Sigmoid colon (tissue), 7 donors: Measurements from ENCODE around the gene CDC42SE2. TPM values are rescaled to one million over a fixed set of nuclear protein-coding genes. Genes with fewer than 3 reads are reported as not detected.

Experiments used
- DNase-seq: peaks from one replicate; pipeline ENCODE4 v3.0.0-alpha.2; 2019
- H3K27ac ChIP-seq, 4 donors: fragments of 200-600 bp; sonication (generic); one replicate each; pipeline ENCODE4 v1.5.1; 2016 to 2019; ENCODE audit warnings: mild to moderate bottlenecking in 1 of 4
- H3K27me3 ChIP-seq, 3 donors: fragments of 200-600 bp; sonication (generic); one replicate each; pipeline ENCODE4 v1.5.1; 2019; ENCODE audit warnings: mild to moderate bottlenecking in 1 of 3
- H3K36me3 ChIP-seq, 4 donors: fragments of 200-600 bp; sonication (generic); one replicate each; pipeline ENCODE4 v1.5.1; 2016 to 2019
- H3K4me1 ChIP-seq, 4 donors: fragments of 200-600 bp; sonication (generic); one replicate each; pipeline ENCODE4 v1.5.1; 2017 to 2019
- H3K4me3 ChIP-seq, 4 donors: fragments of 200-600 bp; sonication (generic); one replicate each; pipeline ENCODE4 v1.5.1; 2017 to 2019; ENCODE audit warnings: mild to moderate bottlenecking in 2 of 4, moderate library complexity in 1 of 4
- H3K9me3 ChIP-seq, 4 donors: fragments of 200-600 bp in 3 of 4; sonication (generic) in 3 of 4; one replicate each; pipeline versions ENCODE4 v1.5.1 to v1.6.1; 2013 to 2019
- EP300 ChIP-seq, 4 donors: sonication (generic); formaldehyde crosslinking; IDR thresholded peaks; one replicate each; pipeline ENCODE4 v1.6.1; 2017; ENCODE audit warnings: antibody characterized with exemption in 4 of 4
- POLR2A ChIP-seq, 2 donors: fragments of 450-650 bp; IDR thresholded peaks; one replicate each; pipeline ENCODE4 v1.6.1; 2016; ENCODE audit warnings: antibody characterized with exemption in 2 of 2, mild to moderate bottlenecking in 2 of 2, moderate library complexity in 2 of 2
- POLR2AphosphoS5 ChIP-seq, 4 donors: sonication (generic); formaldehyde crosslinking; IDR thresholded peaks; one replicate each; pipeline ENCODE4 v1.6.1; 2017; ENCODE audit warnings: antibody characterized with exemption in 4 of 4
- WGBS, 2 donors: extraction: QIAGEN DNeasy Blood & Tissue Kit; methylation state at CpG; one replicate each; pipeline ENCODE4 v1.1.7; 2013; 5-methylcytosine and 5-hydroxymethylcytosine counted together
- intact Hi-C: fragments of 100-400 bp; cut with DNase I; formaldehyde crosslinking; loops from one replicate; pipeline ENCODE4 v1.15.1; 2023
- polyA plus RNA-seq, 3 donors: library from polyadenylated mRNA; stranded (reverse); fragments of 200-250 nt; gene quantifications; one replicate each; pipeline ENCODE4 v1.2.3, GENCODE V29; 2013
- total RNA-seq, 4 donors: library from RNA; depleted of rRNA; stranded (reverse); fragments of >200 nt; gene quantifications; one replicate each; pipeline ENCODE4 v1.1.0, GENCODE V29; 2016
- TF ChIP-seq, protein P1 (sequence below), 4 experiments: fragments of 450-650 bp in 3 of 4; fragments of 200-600 bp in 1 of 4; IDR thresholded peaks; one replicate each; pipeline ENCODE4 v1.5.1; 2016 to 2019; ENCODE audit warnings: antibody characterized with exemption in 4 of 4, mild to moderate bottlenecking in 3 of 4, moderate library complexity in 2 of 4
- donor health status: healthy with polysubstance abuse.
- donor health status: Bipolar disorder and iron deficiency.
- donor health status: healthy.

CDC42SE2 gene
- total and polyA plus RNA-seq, 7 donors, result 24.1 to 109 (median 33.2) TPM

DNA sequence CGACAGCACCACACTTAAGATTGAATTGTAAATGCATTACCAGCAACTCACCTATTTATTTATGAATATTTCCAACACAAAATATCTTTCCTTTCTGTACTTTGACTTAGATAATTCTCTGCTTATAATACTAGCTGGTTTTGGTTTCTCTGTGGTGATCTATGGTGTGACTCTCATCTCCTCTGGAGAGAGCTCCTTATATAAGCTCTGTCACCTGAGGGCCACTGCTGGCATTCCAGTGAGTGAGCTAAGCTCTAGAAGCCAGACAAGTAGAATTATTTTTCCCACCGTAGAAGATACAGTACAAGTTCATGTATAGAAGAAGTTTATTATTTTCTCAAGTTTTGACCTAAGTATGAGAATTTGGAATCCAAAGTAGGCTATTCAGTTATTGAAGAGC is 111.5 kb downstream of the CDC42SE2 start:
- DNase-seq, result no peak
- WGBS, 2 donors, result 80 to 87% methylated on average over 2 of the region's 2 CpGs
- no peaks in the 10 kb centered on the region for H3K36me3 ChIP-seq
- TF ChIP-seq EP300 (IDR thresholded peaks at IDR 0.05) (no peak), POLR2AphosphoS5 (IDR thresholded peaks at IDR 0.05) (no peak), POLR2A (IDR thresholded peaks at IDR 0.05) (no peak)
- TF ChIP-seq, protein P1, sequence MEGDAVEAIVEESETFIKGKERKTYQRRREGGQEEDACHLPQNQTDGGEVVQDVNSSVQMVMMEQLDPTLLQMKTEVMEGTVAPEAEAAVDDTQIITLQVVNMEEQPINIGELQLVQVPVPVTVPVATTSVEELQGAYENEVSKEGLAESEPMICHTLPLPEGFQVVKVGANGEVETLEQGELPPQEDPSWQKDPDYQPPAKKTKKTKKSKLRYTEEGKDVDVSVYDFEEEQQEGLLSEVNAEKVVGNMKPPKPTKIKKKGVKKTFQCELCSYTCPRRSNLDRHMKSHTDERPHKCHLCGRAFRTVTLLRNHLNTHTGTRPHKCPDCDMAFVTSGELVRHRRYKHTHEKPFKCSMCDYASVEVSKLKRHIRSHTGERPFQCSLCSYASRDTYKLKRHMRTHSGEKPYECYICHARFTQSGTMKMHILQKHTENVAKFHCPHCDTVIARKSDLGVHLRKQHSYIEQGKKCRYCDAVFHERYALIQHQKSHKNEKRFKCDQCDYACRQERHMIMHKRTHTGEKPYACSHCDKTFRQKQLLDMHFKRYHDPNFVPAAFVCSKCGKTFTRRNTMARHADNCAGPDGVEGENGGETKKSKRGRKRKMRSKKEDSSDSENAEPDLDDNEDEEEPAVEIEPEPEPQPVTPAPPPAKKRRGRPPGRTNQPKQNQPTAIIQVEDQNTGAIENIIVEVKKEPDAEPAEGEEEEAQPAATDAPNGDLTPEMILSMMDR (IDR thresholded peaks at IDR 0.05), result no peak
- H3K27me3 ChIP-seq, result no peaks in the 10 kb centered on the region
- no peak overlapping the region for H3K27ac ChIP-seq
- intact Hi-C loops, result no loop called here
- H3K4me1 ChIP-seq, result peaks cover 0 to 23% (median 6%) of the 10 kb centered on the region in 4 donors
- H3K9me3 ChIP-seq, result no peaks in the 10 kb centered on the region
- H3K4me3 ChIP-seq, result no peak overlapping the region

DNA sequence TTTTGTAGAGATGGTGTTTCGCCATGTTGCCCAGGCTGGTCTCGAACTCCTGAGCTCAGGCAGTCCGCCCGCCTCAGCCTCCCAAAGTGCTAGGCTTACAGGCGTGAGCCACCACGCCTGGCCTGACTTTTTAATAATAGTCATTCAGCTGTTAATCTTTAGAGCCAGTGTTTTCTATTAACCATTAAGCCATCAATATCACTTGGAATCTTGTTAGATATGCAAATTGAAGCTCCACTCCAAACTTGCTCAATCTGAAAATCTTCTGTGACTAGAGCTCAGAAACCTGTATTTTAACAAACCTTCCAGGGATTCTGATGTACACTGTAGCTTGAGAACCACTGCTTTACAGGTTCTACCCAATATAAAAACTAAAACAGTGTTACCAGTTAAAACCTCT is 113.5 kb downstream of the CDC42SE2 start:
- Histone ChIP-seq H3K4me3 (no peak overlapping the region), H3K27me3 (no peaks in the 10 kb centered on the region), H3K4me1 (peaks cover 0 to 23% (median 7%) of the 10 kb centered on the region in 4 donors), H3K27ac (no peak overlapping the region), H3K9me3 (no peaks in the 10 kb centered on the region), H3K36me3 (no peaks in the 10 kb centered on the region)
- TF ChIP-seq, protein P1 (IDR thresholded peaks at IDR 0.05), result no peak
- no peak for TF ChIP-seq EP300 (IDR thresholded peaks at IDR 0.05)
- TF ChIP-seq POLR2A (IDR thresholded peaks at IDR 0.05), result no peak
- TF ChIP-seq POLR2AphosphoS5 (IDR thresholded peaks at IDR 0.05), result no peak
- 94 to 98% methylated on average over 6 of the region's 6 CpGs for WGBS, 2 donors
- no peak for DNase-seq
- intact Hi-C loops, result no loop called here

DNA sequence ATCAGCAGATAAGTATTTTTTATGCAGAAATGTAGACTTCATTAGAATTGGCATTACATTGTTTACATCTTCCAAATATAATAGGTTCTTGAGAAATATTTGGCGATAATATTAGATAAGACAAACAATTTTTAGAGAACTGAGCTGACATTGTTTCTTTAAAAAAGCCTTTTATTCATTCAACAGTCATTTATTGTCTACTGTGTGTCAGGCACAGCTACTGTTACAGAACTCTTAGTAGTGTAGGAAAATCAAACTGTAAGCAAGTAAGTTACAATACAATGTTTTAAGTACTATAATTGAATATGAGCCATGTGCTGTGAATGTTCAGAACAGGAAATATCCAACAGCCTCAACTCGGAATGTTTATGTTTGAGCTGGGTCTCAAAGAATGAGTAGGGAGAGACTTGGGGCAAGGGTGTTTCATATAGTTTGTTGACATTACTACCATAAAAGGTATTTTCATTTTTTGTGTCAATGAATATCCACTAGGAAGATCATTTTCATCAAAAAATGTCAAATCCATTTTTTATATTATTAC is 114.0 kb downstream of the CDC42SE2 start:
- TF ChIP-seq, protein P1 (IDR thresholded peaks at IDR 0.05), result no peak
- TF ChIP-seq EP300 (IDR thresholded peaks at IDR 0.05) (no peak), POLR2A (IDR thresholded peaks at IDR 0.05) (no peak), POLR2AphosphoS5 (IDR thresholded peaks at IDR 0.05) (no peak)
- intact Hi-C loops, result no loop called here
- Histone ChIP-seq H3K4me1 (peaks cover 0 to 23% (median 7%) of the 10 kb centered on the region in 4 donors), H3K9me3 (no peaks in the 10 kb centered on the region), H3K36me3 (no peaks in the 10 kb centered on the region), H3K4me3 (no peak overlapping the region), H3K27ac (no peak overlapping the region), H3K27me3 (no peaks in the 10 kb centered on the region)
- no peak for DNase-seq
- 49 to 60% methylated on average over 2 of the region's 2 CpGs for WGBS, 2 donors

DNA sequence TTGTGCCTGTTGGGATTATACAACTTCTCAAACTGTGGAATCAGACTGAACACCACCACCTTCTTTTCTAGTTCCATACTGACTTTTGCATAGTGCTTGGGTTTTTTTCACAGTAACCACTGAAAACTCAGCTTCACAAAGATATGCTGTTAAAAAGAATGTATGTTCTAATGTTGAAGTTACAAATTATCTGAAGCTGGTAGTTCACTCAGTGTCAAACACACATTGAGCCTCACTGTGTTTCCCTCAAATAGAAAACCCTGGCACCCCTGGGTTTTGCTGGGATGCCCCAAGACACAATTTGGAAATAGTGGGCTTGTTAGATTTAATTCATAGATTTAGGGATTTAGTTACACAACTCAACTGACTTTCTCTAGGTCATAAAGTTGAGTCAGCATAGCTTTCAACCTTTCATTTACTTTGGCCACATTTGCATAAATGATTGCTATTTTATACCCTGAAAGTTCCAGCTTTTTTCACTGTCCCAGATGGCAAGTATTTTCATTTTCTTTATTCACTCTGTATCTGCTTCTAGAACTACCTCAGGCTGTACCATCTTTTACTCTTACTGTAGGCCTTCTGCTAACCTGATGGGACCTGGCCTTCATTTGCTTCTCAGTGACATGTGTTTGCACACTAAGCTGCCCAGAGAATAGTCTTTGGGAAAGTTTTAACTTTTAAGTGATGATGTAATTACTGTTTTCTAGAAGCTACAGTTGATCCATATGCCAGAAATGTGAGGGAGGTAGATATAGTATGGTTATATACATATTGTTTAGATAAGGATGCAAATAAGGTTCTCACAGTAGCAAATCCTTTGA is 115.1 kb downstream of the CDC42SE2 start:
- H3K9me3 ChIP-seq, result no peaks in the 10 kb centered on the region
- H3K4me3 ChIP-seq, result no peak overlapping the region
- intact Hi-C loops, result no loop called here
- H3K4me1 ChIP-seq, result peaks cover 0 to 22% (median 7%) of the 10 kb centered on the region in 4 donors
- peak overlapping the region in 2 of 4 donors; percentile 30 to 49 for H3K27ac ChIP-seq
- H3K36me3 ChIP-seq, result no peaks in the 10 kb centered on the region
- no peak for TF ChIP-seq POLR2A (IDR thresholded peaks at IDR 0.05)
- no peak for TF ChIP-seq POLR2AphosphoS5 (IDR thresholded peaks at IDR 0.05)
- no peak for TF ChIP-seq EP300 (IDR thresholded peaks at IDR 0.05)
- TF ChIP-seq, protein P1 (IDR thresholded peaks at IDR 0.05), result no peak
- DNase-seq, result no peak
- H3K27me3 ChIP-seq, result no peaks in the 10 kb centered on the region
